T-helper 17 cell (primary cell): ENCODE measurements around the gene POLL. TPM values are rescaled to one million over a fixed set of nuclear protein-coding genes. Genes with fewer than 3 reads are reported as not detected.
A peak's percentile ranks its signal among the peaks of the same experiment; 100 is the strongest.
"Not testable (repeated sequence)": the region's sequence is repeated elsewhere in the genome, so short reads cannot be mapped to it uniquely, and the experiment has no call there.

Source experiments
- ATAC-seq: fragments of 150-1000 bp; cut with Tn5 transposase; 2 replicates; pipeline ENCODE4 v1.10.0; 2021; ENCODE audit warnings: mild to moderate bottlenecking, moderate library complexity
- DNase-seq, 3 donors: peaks; one replicate each; pipeline versions ENCODE4 v3.0.0 to v3.0.0-alpha.2; 2020 to 2021
- H3K9me3 ChIP-seq: one replicate; pipeline ENCODE4 v1.7.0; 2013; ENCODE audit warnings: low read length, mild to moderate bottlenecking; ENCODE audit not compliant: control insufficient read depth, poor library complexity, severe bottlenecking
- H3K27ac Mint-ChIP-seq: one replicate; pipeline ENCODE4 v1.8.0; 2022; ENCODE audit warnings: mild to moderate bottlenecking, moderate library complexity, mixed read lengths
- H3K27me3 Mint-ChIP-seq: one replicate; pipeline ENCODE4 v1.8.0; 2022; ENCODE audit warnings: mixed read lengths
- H3K36me3 Mint-ChIP-seq: one replicate; pipeline ENCODE4 v1.8.0; 2022; ENCODE audit warnings: low read depth, mixed read lengths
- H3K4me1 Mint-ChIP-seq: one replicate; pipeline ENCODE4 v1.8.0; 2022; ENCODE audit warnings: mild to moderate bottlenecking, mixed read lengths
- H3K4me3 Mint-ChIP-seq: one replicate; pipeline ENCODE4 v1.8.0; 2022; ENCODE audit warnings: mild to moderate bottlenecking, moderate library complexity, mixed read lengths
- total RNA-seq, 4 donors: library from RNA in 2 of 4; stranded (reverse) in 2 of 4; gene quantifications; one replicate each; pipeline ENCODE4 v1.2.3 and lab custom pipeline; 2022 to 2026

POLL gene
- total RNA-seq, 2 donors from 2014 or later: 25.3 to 30.9 TPM

- ATAC-seq: no peak
- DNase-seq: no peak
- no peak overlapping the region for H3K4me3 Mint-ChIP-seq
- H3K27ac Mint-ChIP-seq: no peak overlapping the region
- peaks cover 4% of the 10 kb centered on the region for H3K4me1 Mint-ChIP-seq
- no peaks in the 10 kb centered on the region for H3K9me3 ChIP-seq
- H3K27me3 Mint-ChIP-seq: no peaks in the 10 kb centered on the region
- peaks cover 5% of the 10 kb centered on the region for H3K36me3 Mint-ChIP-seq
These were observed 9.2 kb upstream of the POLL start for GRCh38 chr10:101597091-101597900.

GRCh38 chr10:101595591-101596433, 7.8 kb upstream of the POLL start:
- no peak for DNase-seq
- H3K4me3 Mint-ChIP-seq: no peak overlapping the region
- peaks cover 4% of the 10 kb centered on the region for H3K4me1 Mint-ChIP-seq
- peaks cover 5% of the 10 kb centered on the region for H3K36me3 Mint-ChIP-seq
- H3K9me3 ChIP-seq: no peaks in the 10 kb centered on the region
- no peaks in the 10 kb centered on the region for H3K27me3 Mint-ChIP-seq
- no peak for ATAC-seq
- no peak overlapping the region for H3K27ac Mint-ChIP-seq

- not testable (repeated sequence) for H3K9me3 ChIP-seq, H3K4me1 Mint-ChIP-seq, H3K27ac Mint-ChIP-seq, H3K4me3 Mint-ChIP-seq, ATAC-seq, H3K36me3 Mint-ChIP-seq, H3K27me3 Mint-ChIP-seq, DNase-seq
These were observed 5.3 kb upstream of the POLL start for GRCh38 chr10:101593331-101593730.

GRCh38 chr10:101588879-101589278, 822 bp upstream of the POLL start:
- DNase-seq (no peak), ATAC-seq (no peak)
- no peaks in the 10 kb centered on the region for H3K27me3 Mint-ChIP-seq
- H3K27ac Mint-ChIP-seq: peak overlapping the region; percentile 93
- H3K36me3 Mint-ChIP-seq: no peaks in the 10 kb centered on the region
- peak overlapping the region; percentile 96 for H3K4me3 Mint-ChIP-seq
- H3K4me1 Mint-ChIP-seq: peaks cover 25% of the 10 kb centered on the region
- H3K9me3 ChIP-seq: no peaks in the 10 kb centered on the region

- H3K27me3 Mint-ChIP-seq: no peaks in the 10 kb centered on the region
- no peaks in the 10 kb centered on the region for H3K36me3 Mint-ChIP-seq
- ATAC-seq (no peak), DNase-seq (no peak)
- no peak overlapping the region for H3K27ac Mint-ChIP-seq
- no peaks in the 10 kb centered on the region for H3K9me3 ChIP-seq
- H3K4me1 Mint-ChIP-seq: peaks cover 25% of the 10 kb centered on the region
- H3K4me3 Mint-ChIP-seq: no peak overlapping the region
These were observed 2.2 kb downstream of the POLL start for GRCh38 chr10:101585841-101586240.

- DNase-seq (no peak), ATAC-seq (no peak)
- H3K27me3 Mint-ChIP-seq: no peaks in the 10 kb centered on the region
- no peaks in the 10 kb centered on the region for H3K9me3 ChIP-seq
- H3K36me3 Mint-ChIP-seq: peaks cover 7% of the 10 kb centered on the region
- no peak overlapping the region for H3K27ac Mint-ChIP-seq
- H3K4me1 Mint-ChIP-seq: peaks cover 9% of the 10 kb centered on the region
- no peak overlapping the region for H3K4me3 Mint-ChIP-seq
These were observed 7.3 kb downstream of the POLL start for GRCh38 chr10:101580486-101581399.

- H3K36me3 Mint-ChIP-seq: peaks cover 7% of the 10 kb centered on the region
- DNase-seq (no peak), ATAC-seq (no peak)
- no peaks in the 10 kb centered on the region for H3K9me3 ChIP-seq
- H3K27me3 Mint-ChIP-seq: no peaks in the 10 kb centered on the region
- H3K4me1 Mint-ChIP-seq: peaks cover 6% of the 10 kb centered on the region
- H3K27ac Mint-ChIP-seq: no peak overlapping the region
- H3K4me3 Mint-ChIP-seq: no peak overlapping the region
These were observed 8.6 kb downstream of the POLL start for GRCh38 chr10:101579516-101579870.

GRCh38 chr10:101578803-101579515, 9.1 kb downstream of the POLL start:
- Mint-ChIP-seq H3K27me3 (no peaks in the 10 kb centered on the region), H3K4me3 (no peak overlapping the region), H3K36me3 (peaks cover 7% of the 10 kb centered on the region), H3K27ac (peak overlapping the region; percentile 39), H3K4me1 (peaks cover 4% of the 10 kb centered on the region)
- DNase-seq (no peak), ATAC-seq (no peak)
- H3K9me3 ChIP-seq: no peaks in the 10 kb centered on the region

GRCh38 chr10:101578192-101578591, 9.9 kb downstream of the POLL start:
- H3K9me3 ChIP-seq: no peaks in the 10 kb centered on the region
- Mint-ChIP-seq H3K27ac (peak overlapping the region; percentile 39), H3K4me3 (no peak overlapping the region), H3K27me3 (no peaks in the 10 kb centered on the region), H3K36me3 (peaks cover 7% of the 10 kb centered on the region), H3K4me1 (peaks cover 4% of the 10 kb centered on the region)
- DNase-seq (no peak), ATAC-seq (no peak)

- Mint-ChIP-seq H3K4me1 (peaks cover 4% of the 10 kb centered on the region), H3K27ac (no peak overlapping the region), H3K4me3 (no peak overlapping the region), H3K27me3 (no peaks in the 10 kb centered on the region), H3K36me3 (peaks cover 7% of the 10 kb centered on the region)
- ATAC-seq (no peak), DNase-seq (no peak)
- H3K9me3 ChIP-seq: no peaks in the 10 kb centered on the region
These were observed 10.8 kb downstream of the POLL start for GRCh38 chr10:101577121-101577871.

- no peaks in the 10 kb centered on the region for H3K9me3 ChIP-seq
- Mint-ChIP-seq H3K4me1 (peaks cover 4% of the 10 kb centered on the region), H3K4me3 (no peak overlapping the region), H3K27ac (peak overlapping the region; percentile 59), H3K36me3 (peaks cover 7% of the 10 kb centered on the region), H3K27me3 (no peaks in the 10 kb centered on the region)
- no peak for ATAC-seq
- DNase-seq: no peak
These were observed 11.7 kb downstream of the POLL start for GRCh38 chr10:101576211-101576863.
